Body of pancreas (tissue), 4 donors: ENCODE data around the gene RBPJL. TPM values are rescaled to one million over a fixed set of nuclear protein-coding genes. Genes with fewer than 3 reads are reported as not detected.

ENCODE experiments used
- ATAC-seq: fragments of 150-250 bp; one replicate; pipeline ENCODE4 v1.9.1; 2016
- DNase-seq, 4 donors: peaks; one replicate each; pipeline ENCODE4 v3.0.0-alpha.2; 2019
- H3K27ac ChIP-seq, 4 donors: fragments of 200-600 bp; sonication (generic); 1 replicate in 3 of 4; 2 replicates in 1 of 4; pipeline versions ENCODE4 v1.5.1 to v1.6.1; 2016 to 2019; ENCODE audit warnings: mild to moderate bottlenecking in 1 of 4, mixed read lengths in 1 of 4, moderate library complexity in 1 of 4
- H3K27me3 ChIP-seq, 2 donors: fragments of 200-600 bp; sonication (generic); one replicate each; pipeline ENCODE4 v1.6.0; 2016; ENCODE audit warnings: mild to moderate bottlenecking in 1 of 2
- H3K36me3 ChIP-seq, 2 donors: fragments of 200-600 bp; sonication (generic); replicated peaks in 1 of 2; 2 replicates each; pipeline ENCODE4 v1.5.1; 2016; ENCODE audit warnings: low read depth in 2 of 2; ENCODE audit not compliant: insufficient read depth in 1 of 2
- H3K4me1 ChIP-seq: fragments of 200-600 bp; sonication (generic); one replicate; pipeline ENCODE4 v1.6.0; 2016
- H3K4me3 ChIP-seq, 2 donors: fragments of 200-600 bp; sonication (generic); 1 replicate in 1 of 2; 2 replicates in 1 of 2; pipeline ENCODE4 v1.5.1; 2016 to 2019
- H3K9me3 ChIP-seq, 3 donors: fragments of 200-600 bp; sonication (generic); 1 replicate in 2 of 3; 2 replicates in 1 of 3; pipeline ENCODE4 v1.5.1; 2016
- CTCF ChIP-seq, 7 experiments: fragments of 450-650 bp in 4 of 7; fragments of 200-600 bp in 3 of 7; sonication (generic) in 3 of 7; IDR thresholded peaks; one replicate each; pipeline ENCODE4 v1.5.1; 2016 to 2019; ENCODE audit warnings: antibody characterized with exemption in 7 of 7
- POLR2A ChIP-seq, 3 donors: fragments of 450-650 bp; IDR thresholded peaks; one replicate each; pipeline ENCODE4 v1.6.1; 2016; ENCODE audit warnings: antibody characterized with exemption in 3 of 3, mild to moderate bottlenecking in 2 of 3
- WGBS, 2 donors: methylation state at CpG; one replicate each; pipeline ENCODE4 v1.1.5; 2017; 5-methylcytosine and 5-hydroxymethylcytosine counted together
- intact Hi-C: fragments of 100-400 bp; cut with DNase I; formaldehyde crosslinking; loops from one replicate; pipeline ENCODE4 v1.15.1; 2023
- total RNA-seq, 2 donors: library from RNA; depleted of rRNA; stranded (reverse); fragments of >200 nt; gene quantifications; one replicate each; pipeline ENCODE4 v1.1.0, GENCODE V29; 2016

Gene RBPJL
- total RNA-seq, 2 donors from 2014 or later, result 306 to 837 TPM

- Histone ChIP-seq H3K4me1 (no peaks in the 10 kb centered on the region), H3K4me3 (no peak overlapping the region), H3K36me3 (no peaks in the 10 kb centered on the region), H3K9me3 (no peaks in the 10 kb centered on the region), H3K27me3 (no peaks in the 10 kb centered on the region), H3K27ac (no peak overlapping the region)
- TF ChIP-seq POLR2A (IDR thresholded peaks at IDR 0.05), result no peak
- no peak for TF ChIP-seq CTCF (IDR thresholded peaks at IDR 0.05)
- WGBS, 2 donors, result 21 to 61% methylated on average over 3 to 4 of the region's 4 CpGs
- ATAC-seq, result no peak
- intact Hi-C loops, result no loop called here
- no peak for DNase-seq
Measured at GRCh38 chr20:45283551-45284057, 23.0 kb upstream of the RBPJL start.

GRCh38 chr20:45288376-45288775, 18.3 kb upstream of the RBPJL start:
- no peak overlapping the region for H3K27ac ChIP-seq
- no peaks in the 10 kb centered on the region for H3K9me3 ChIP-seq
- no peaks in the 10 kb centered on the region for H3K36me3 ChIP-seq
- 76 to 79% methylated on average over 4 of the region's 4 CpGs for WGBS, 2 donors
- TF ChIP-seq CTCF (IDR thresholded peaks at IDR 0.05) (no peak), POLR2A (IDR thresholded peaks at IDR 0.05) (no peak)
- H3K27me3 ChIP-seq, result no peaks in the 10 kb centered on the region
- no peak for DNase-seq
- intact Hi-C loops, result no loop called here
- no peak overlapping the region for H3K4me3 ChIP-seq
- ATAC-seq, result no peak
- H3K4me1 ChIP-seq, result peaks cover 7% of the 10 kb centered on the region

GRCh38 chr20:45288860-45289259, 17.8 kb upstream of the RBPJL start:
- no peaks in the 10 kb centered on the region for H3K9me3 ChIP-seq
- no peak for TF ChIP-seq POLR2A (IDR thresholded peaks at IDR 0.05)
- TF ChIP-seq CTCF (IDR thresholded peaks at IDR 0.05), result no peak
- no peaks in the 10 kb centered on the region for H3K27me3 ChIP-seq
- 82 to 93% methylated on average over 4 to 5 of the region's 5 CpGs for WGBS, 2 donors
- DNase-seq (no peak), ATAC-seq (no peak)
- no peak overlapping the region for H3K4me3 ChIP-seq
- intact Hi-C loops, result no loop called here
- H3K4me1 ChIP-seq, result peaks cover 12% of the 10 kb centered on the region
- no peaks in the 10 kb centered on the region for H3K36me3 ChIP-seq
- no peak overlapping the region for H3K27ac ChIP-seq

- no peak for DNase-seq
- TF ChIP-seq POLR2A (IDR thresholded peaks at IDR 0.05), result no peak
- no peak for TF ChIP-seq CTCF (IDR thresholded peaks at IDR 0.05)
- H3K27me3 ChIP-seq, result no peaks in the 10 kb centered on the region
- 75 to 79% methylated on average over 13 of the region's 13 CpGs for WGBS, 2 donors
- no peak overlapping the region for H3K27ac ChIP-seq
- no peaks in the 10 kb centered on the region for H3K9me3 ChIP-seq
- H3K4me1 ChIP-seq, result peaks cover 16% of the 10 kb centered on the region
- ATAC-seq, result no peak
- no peaks in the 10 kb centered on the region for H3K36me3 ChIP-seq
- intact Hi-C loops, result no loop called here
- H3K4me3 ChIP-seq, result no peak overlapping the region
Measured at GRCh38 chr20:45289942-45290676, 16.5 kb upstream of the RBPJL start.
